ENCODE results near the gene PERM1.
A peak's percentile ranks its signal among the peaks of the same experiment; 100 is the strongest.
"Not testable (repeated sequence)": the region's sequence is repeated elsewhere in the genome, so short reads cannot be mapped to it uniquely, and the experiment has no call there.

PERM1 gene

DNA sequence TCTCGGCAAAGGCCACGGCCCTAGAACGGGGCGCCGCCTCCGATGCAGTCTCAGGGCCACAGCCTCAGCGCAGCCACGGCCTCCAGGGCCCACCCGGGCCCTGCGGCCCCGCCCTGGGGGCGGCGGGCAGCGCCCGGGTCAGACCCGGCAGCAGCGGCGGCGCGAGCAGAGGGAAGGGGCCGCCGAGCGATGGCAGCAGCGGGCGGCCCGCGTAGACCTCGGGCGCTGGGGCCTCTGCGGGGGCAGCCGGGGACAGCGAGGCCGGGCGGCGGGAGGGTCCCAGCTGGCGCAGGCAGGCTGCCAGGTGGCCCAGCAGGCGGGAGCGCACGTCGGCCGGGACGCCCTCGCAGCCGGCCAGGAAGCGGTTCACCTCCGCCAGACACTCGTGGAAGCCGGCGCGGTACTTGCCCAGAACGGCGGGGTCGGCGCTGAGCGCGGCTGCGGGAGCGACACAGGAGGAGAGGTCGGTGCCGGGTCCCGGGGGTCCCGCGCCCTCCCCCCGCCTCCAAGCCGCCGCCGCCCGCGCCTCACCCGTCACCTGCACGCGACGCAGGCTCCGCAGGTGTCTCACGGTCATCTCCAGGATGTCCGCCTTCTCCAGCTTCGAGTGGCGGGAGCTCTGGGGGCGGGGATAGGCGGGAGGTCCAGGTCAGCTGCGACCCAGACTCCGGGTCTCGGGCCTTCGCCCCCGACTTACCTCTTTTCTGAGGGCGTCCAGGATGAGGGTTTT lies 17.3 kb upstream of the PERM1 start:
- no peak for DNase-seq (ENCODE audit: low spot score)

DNA sequence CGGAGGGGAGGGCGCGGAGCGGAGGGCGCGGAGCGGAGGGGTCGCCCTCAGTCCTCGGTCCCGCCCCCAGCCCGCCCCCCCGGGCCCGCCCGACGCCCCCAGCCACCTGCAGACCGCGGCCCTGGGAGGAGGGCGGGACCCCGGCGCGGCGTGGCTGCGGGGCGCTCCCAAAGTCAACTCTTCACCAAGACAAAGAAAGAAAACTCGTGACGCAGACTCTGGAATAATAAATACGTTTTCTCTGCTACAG lies 16.8 kb upstream of the PERM1 start:
- no peak for DNase-seq (ENCODE audit: low spot score)

DNA sequence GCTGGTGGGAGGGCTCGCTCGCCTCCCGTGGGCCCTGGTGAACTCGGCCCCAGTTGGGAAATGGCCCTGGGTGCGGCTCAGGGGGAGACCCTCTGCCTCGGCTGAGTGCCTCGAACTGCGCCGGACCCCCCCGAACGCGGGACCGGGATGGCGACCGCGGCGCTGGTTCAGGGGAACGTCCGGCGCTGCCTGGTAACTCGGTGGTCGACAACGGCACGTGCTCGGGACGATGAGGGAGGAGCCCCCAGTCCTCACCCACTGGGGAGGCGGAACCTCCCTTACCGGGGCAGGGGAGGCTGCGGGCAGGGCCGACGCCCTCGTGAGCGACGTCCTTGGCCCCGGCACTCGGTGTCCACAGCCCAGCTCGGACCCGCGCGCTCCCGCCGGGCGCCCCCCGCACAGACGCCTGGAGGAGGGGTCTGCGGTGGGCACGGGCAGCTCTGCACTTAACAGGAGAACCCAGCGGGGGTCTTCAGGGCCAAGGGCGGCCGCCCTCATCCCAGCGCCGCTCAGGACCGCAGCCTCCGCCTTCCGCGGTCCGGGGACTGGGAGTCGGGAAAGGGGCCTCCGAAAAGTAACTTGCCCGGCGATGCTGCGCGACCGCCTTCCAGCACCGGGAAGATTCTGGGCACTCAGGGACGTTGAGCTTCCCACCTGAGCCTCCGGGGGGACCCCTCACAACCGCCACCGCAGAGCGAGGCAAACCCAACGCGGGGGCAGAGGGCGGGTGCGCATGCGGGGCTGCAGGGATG lies 16.3 kb upstream of the PERM1 start:
- DNase-seq (ENCODE audit: low spot score) = no peak

DNA sequence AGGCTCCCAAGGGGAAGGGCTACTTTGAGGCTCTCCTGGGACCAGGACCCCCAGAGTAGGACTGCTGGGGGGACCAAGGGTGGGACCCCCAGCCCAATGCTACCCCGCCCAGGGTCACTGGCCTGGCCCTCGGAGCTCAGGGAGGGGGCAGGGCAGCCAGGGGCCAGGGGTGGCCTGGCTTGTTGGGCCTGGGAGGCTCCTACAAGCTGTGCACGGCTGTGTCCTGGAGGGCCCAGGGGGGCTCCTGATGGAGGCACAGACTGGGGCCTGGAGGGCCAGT lies 15.8 kb upstream of the PERM1 start:
- no peak for DNase-seq (ENCODE audit: low spot score)

DNA sequence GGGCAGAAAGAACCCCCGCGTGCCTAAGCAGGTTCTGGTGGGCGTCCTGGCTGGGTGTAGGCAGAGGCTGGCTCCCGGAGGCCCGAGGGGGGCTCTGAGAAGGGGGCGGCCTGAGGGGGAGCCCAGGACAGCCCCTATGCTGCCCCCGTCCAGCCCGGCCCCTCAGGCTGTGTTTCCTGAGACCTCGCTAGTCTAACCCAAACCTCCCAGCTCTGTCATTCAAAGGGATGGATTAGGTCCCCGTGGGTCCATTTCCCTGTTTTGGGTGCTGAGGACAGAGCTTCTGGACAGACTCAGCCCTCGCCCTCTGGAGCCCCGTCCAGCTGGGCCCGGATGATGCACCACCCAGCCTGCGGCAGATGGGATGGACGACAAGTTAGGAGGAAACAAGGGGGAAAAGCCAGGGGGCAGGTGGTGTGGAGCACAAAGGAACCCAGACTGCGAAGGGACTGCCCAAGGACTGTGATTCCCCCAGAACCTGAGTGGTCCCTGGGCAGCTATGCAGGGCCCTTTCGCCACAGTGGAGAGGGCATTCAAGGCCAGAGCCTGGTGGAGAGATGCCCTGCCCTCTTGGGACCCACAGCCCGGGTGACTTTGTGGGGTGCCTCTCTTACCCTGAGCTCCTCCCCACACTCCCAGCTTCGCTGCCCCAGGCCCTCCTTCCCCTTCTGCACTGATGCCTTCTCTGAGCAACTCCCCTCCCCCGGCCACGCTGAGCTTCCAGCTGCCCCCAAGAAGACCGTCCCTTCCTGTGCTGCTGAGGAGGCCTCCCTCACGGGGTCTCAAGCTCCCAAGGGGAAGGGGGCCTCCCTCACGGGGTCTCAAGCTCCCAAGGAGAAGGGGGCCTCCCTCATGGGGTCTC lies 15.2 kb upstream of the PERM1 start:
- no peak for DNase-seq (ENCODE audit: low spot score)

- DNase-seq (ENCODE audit: low spot score) = no peak
These were observed 14.1 kb upstream of the PERM1 start for GRCh38 chr1:995665-996633.

GRCh38 chr1:994546-994945 lies 12.7 kb upstream of the PERM1 start:
- not testable (repeated sequence) for DNase-seq (ENCODE audit: low spot score)

DNA sequence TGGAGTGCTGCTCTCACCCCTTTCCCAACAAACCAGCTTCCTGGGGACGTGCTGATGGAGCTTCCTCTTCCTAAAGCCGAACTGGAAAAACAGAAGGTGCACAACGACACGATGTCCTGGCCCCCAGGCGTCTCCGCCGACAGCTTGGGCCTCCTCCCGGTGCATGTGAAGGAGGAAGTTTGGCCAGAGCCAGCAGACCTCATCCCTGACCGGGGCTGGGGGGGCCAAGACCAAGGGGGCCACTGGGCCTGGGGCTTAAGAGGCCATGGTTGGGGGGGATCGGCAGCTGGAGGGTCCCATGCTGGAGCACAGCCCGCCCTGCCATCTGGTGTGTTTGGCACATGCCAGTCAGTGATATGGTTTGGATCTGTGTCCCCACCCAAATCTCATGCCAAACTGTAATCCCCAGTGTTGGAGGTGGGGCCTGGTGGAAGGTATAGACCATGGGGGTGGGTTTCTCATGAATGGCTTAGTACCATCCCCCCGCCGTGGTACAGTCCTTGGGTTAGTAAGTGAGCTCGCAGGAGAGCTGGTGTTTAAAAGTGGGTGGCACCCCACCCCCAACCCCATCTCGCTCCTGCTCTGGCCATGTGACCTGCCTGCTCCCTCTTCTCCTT lies 11.6 kb upstream of the PERM1 start:
- no peak for DNase-seq (ENCODE audit: low spot score)

DNA sequence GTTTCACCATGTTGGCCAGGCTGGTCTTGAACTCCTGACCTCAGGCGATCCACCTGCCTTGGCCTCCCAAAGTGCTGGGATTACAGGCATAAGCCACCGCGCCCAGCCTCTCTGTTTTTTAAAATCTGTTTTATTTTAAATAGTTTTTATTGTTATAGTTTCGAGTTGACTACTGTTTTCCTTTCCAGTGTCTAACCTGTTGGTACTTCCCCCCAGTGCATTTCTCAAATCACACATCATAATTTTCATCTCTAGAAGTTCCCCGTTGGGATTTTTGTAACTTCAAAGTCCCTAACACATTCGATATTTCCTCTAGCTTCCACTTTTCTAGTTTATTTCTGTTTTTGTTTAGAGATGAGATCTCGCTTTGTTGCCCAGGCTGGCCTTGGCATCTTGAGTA lies 10.5 kb upstream of the PERM1 start:
- no peak for DNase-seq (ENCODE audit: low spot score)

DNA sequence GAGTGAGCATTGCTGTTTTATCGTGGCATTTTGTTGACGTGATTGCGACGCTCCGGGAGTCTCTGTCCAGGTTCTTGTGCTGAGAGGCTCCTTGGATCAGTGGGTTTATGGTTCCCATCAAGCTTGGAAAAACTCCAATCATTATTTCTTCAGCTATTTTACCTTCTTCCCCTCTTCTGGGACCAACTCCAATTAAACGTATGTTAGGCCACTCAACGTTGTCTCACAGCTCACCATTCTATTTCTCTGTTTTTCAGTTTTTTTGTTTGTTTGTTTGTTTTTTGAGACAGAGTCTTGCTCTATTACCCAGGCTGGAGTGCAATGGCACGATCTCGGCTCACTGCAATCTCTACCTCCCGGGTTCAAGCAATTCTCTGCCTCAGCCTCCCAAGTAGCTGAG lies 10.0 kb upstream of the PERM1 start:
- DNase-seq (ENCODE audit: low spot score) = no peak

GRCh38 chr1:991275-991674 lies 9.4 kb upstream of the PERM1 start:
- not testable (repeated sequence) for DNase-seq (ENCODE audit: low spot score)

GRCh38 chr1:988061-988460 lies 6.2 kb upstream of the PERM1 start:
- not testable (repeated sequence) for DNase-seq (ENCODE audit: low spot score)

- no peak for DNase-seq (ENCODE audit: low spot score)
These were observed 3.2 kb upstream of the PERM1 start for GRCh38 chr1:985126-985525.

DNA sequence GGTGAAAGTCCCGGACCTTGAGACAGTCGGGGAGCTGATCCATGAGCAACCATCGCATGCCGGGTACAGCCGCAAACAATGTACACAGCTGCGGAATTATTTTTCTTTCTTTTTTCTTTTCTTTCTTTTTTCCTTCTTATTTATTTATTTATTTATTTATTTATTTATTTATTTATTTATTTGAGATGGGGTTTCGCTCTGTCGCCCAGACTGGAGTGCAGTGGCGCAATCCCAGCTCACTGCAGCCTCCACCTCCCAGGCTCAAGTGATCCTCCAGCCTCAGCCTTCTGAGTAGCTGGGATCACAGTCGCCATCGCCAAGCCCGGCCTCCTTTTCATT lies 2.6 kb upstream of the PERM1 start:
- DNase-seq (ENCODE audit: low spot score) = no peak

- peak; percentile 84 for DNase-seq (ENCODE audit: low spot score)
These were observed 2.0 kb upstream of the PERM1 start for GRCh38 chr1:983798-984475.

DNA sequence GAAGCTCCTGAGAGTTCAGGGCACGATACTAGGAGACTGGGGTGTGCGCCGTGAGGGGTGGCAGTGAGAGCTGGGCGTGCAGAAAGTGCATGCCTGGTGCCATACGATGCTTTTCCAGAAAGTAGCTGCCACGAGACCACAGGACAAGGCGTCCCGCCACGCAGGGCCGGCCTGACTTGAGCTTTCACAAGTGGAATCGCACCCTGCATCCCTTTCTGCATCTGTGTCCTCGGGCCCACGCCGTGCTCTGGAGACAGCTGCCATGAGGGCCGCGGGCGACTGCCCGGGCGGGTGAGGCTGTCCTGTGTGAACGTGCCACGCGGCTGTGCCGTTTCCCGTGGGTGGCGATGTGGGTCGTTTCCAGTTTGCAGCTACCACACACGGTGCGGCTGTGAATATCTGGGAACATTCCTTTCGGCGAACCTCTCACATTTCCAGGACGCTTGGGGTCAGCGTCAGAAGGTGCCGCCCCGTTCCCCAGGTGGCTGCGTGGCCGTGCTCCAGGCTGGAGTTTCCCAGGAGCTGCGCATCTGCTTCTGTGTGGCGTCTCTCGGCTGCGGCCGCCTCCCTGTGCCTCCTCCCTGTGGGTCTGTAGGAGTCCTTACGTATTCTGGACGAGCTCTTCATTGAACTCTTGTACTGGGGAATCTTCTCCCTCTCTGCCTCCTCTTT lies 1.0 kb upstream of the PERM1 start:
- DNase-seq (ENCODE audit: low spot score) = no peak

GRCh38 chr1:981491-981954 lies 370 bp downstream of the PERM1 start:
- DNase-seq (ENCODE audit: low spot score) = no peak

- DNase-seq (ENCODE audit: low spot score) = no peak
These were observed 1.1 kb downstream of the PERM1 start for GRCh38 chr1:980602-981395.

DNA sequence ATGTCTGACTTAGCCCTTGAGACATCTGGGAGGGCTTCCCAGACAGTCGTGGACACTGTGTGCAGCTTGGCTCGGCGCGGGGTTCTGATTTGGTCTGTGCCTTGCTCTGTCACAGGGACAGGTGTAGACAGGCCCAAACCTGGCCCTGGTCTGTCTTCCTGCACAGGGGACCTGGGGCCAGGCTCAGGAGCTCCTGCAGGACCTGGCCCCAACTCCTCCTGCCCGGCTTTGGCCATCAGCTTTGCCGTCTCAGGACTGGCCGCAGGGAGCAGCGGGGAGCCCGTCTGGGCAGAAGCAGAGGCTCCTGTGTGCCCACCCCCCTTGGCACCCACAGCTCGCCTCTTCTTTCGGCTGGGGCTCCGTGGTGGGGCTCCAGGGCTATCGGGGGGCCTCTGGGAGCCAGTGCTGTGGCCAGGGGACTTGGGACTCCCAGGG lies 1.7 kb downstream of the PERM1 start:
- no peak for DNase-seq (ENCODE audit: low spot score)

- no peak for DNase-seq (ENCODE audit: low spot score)
These were observed 2.2 kb downstream of the PERM1 start for GRCh38 chr1:979744-980072.

All from germinal center (tissue), 1 donor.